HepG2 (cell line): ENCODE data around the gene AGRP. TPM values are rescaled to one million over a fixed set of nuclear protein-coding genes. Genes with fewer than 3 reads are reported as not detected.

Experiments used
- CBX2 ChIP-seq, 2 experiments: fragments of 200-600 bp in 1 of 2; sonication (generic); formaldehyde crosslinking in 1 of 2; IDR thresholded peaks; 2 replicates each; pipeline versions ENCODE4 v1.7.0 to v1.8.1; 2018 to 2022; ENCODE audit warnings: low read depth in 2 of 2, low read length in 1 of 2, mild to moderate bottlenecking in 1 of 2, missing genetic modification reagents in 1 of 2
- DPF2 ChIP-seq: sonication (generic); formaldehyde crosslinking; IDR thresholded peaks from 2 replicates; pipeline ENCODE4 v1.4.0; 2020; ENCODE audit warnings: mild to moderate bottlenecking, low read depth, missing genetic modification reagents, borderline replicate concordance
- HNRNPH1 ChIP-seq: fragments of 200-400 bp; formaldehyde crosslinking; optimal IDR thresholded peaks from 2 replicates; pipeline ENCODE3; 2017; ENCODE audit warnings: mild to moderate bottlenecking, low read depth, low read length
- HNRNPK ChIP-seq: fragments of 200-400 bp; formaldehyde crosslinking; IDR thresholded peaks from 2 replicates; pipeline ENCODE4 v1.6.1; 2018; ENCODE audit warnings: low read length, low read depth, moderate library complexity, mild to moderate bottlenecking; ENCODE audit not compliant: poor library complexity, severe bottlenecking
- HOXA7 ChIP-seq: sonication (generic); formaldehyde crosslinking; IDR thresholded peaks from 2 replicates; pipeline ENCODE4 v1.8.1; 2022; ENCODE audit warnings: mild to moderate bottlenecking, missing genetic modification reagents, moderate library complexity
- POLR2AphosphoS5 ChIP-seq: IDR thresholded peaks from 2 replicates; pipeline ENCODE4 v1.6.1; 2012; ENCODE audit warnings: low read depth, low read length
- RNF2 ChIP-seq: fragments of 450-650 bp; conservative IDR thresholded peaks from 2 replicates; pipeline ENCODE4 v1.6.1; 2016; ENCODE audit warnings: low read depth
- SAP130 ChIP-seq: IDR thresholded peaks from 2 replicates; pipeline ENCODE4 v1.6.1; 2016; ENCODE audit warnings: low read depth
- SRSF9 ChIP-seq: fragments of 200-400 bp; formaldehyde crosslinking; IDR thresholded peaks from 2 replicates; pipeline ENCODE4 v1.6.1; 2018; ENCODE audit warnings: borderline replicate concordance, mild to moderate bottlenecking, low read depth, low read length; ENCODE audit not compliant: insufficient read depth, poor library complexity, severe bottlenecking
- ZBTB40 ChIP-seq, 2 experiments: fragments of 450-650 bp in 1 of 2; sonication (generic) in 1 of 2; formaldehyde crosslinking in 1 of 2; IDR thresholded peaks; 2 replicates each; pipeline versions ENCODE4 v1.6.1 to v1.8.0; 2016 to 2022; ENCODE audit warnings: antibody characterized with exemption in 1 of 2, mild to moderate bottlenecking in 1 of 2, missing genetic modification reagents in 1 of 2
- ZC3H13 ChIP-seq: sonication (generic); formaldehyde crosslinking; IDR thresholded peaks from 2 replicates; pipeline ENCODE4 v1.8.1; 2023; ENCODE audit warnings: mild to moderate bottlenecking, missing genetic modification reagents, moderate library complexity
- ZNF34 ChIP-seq: sonication (generic); formaldehyde crosslinking; IDR thresholded peaks from 2 replicates; pipeline ENCODE4 v1.4.0; 2020; ENCODE audit warnings: mild to moderate bottlenecking, missing genetic modification reagents, borderline replicate concordance
- ZNF567 ChIP-seq: sonication (generic); formaldehyde crosslinking; IDR thresholded peaks from 2 replicates; pipeline ENCODE4 v1.8.1; 2023; ENCODE audit warnings: mild to moderate bottlenecking, missing genetic modification reagents, borderline replicate concordance
- ZNF713 ChIP-seq: sonication (generic); formaldehyde crosslinking; IDR thresholded peaks from 2 replicates; pipeline ENCODE4 v1.4.0; 2020; ENCODE audit warnings: mild to moderate bottlenecking, missing genetic modification reagents
- ZNF761 ChIP-seq: sonication (generic); formaldehyde crosslinking; conservative IDR thresholded peaks from 2 replicates; pipeline ENCODE4 v1.4.0; 2020; ENCODE audit warnings: mild to moderate bottlenecking, missing genetic modification reagents
- ZNF891 ChIP-seq: sonication (generic); formaldehyde crosslinking; IDR thresholded peaks from 2 replicates; pipeline ENCODE4 v1.5.0; 2020; ENCODE audit warnings: mild to moderate bottlenecking, missing genetic modification reagents
- polyA plus RNA-seq, 8 experiments: library from polyadenylated mRNA; depleted of rRNA in 3 of 8; stranded (reverse) in 7 of 8; unstranded in 1 of 8; fragments of >200 nt; fragmentation: Illumina TruSeq in 4 of 8; extraction: Trizol in 4 of 8; gene quantifications; 2 replicates each; pipeline versions ENCODE4 v1.2.1 to v1.2.3, GENCODE V29; 2011 to 2016; ENCODE audit warnings: low read depth in 4 of 8, missing spikeins in 1 of 8, mixed read lengths in 1 of 8; ENCODE audit not compliant: insufficient read depth in 1 of 8
- total RNA-seq, 5 experiments: library from RNA; depleted of rRNA; stranded (reverse); fragments of >200 nt; fragmentation: Illumina TruSeq; extraction: Trizol; gene quantifications; 2 replicates each; pipeline ENCODE4 v1.2.3, GENCODE V29; 2016; ENCODE audit warnings: low read depth in 1 of 5
- TF ChIP-seq, protein P1 (sequence below): sonication (generic); formaldehyde crosslinking; IDR thresholded peaks from 2 replicates; pipeline ENCODE4 v1.5.0; 2020; ENCODE audit warnings: mild to moderate bottlenecking, missing genetic modification reagents

Gene AGRP
- total and polyA plus RNA-seq, 2 of the 13 experiments (the other 11 are each of a cell fraction or from before 2014, with no cell fraction given), result not detected

DNA sequence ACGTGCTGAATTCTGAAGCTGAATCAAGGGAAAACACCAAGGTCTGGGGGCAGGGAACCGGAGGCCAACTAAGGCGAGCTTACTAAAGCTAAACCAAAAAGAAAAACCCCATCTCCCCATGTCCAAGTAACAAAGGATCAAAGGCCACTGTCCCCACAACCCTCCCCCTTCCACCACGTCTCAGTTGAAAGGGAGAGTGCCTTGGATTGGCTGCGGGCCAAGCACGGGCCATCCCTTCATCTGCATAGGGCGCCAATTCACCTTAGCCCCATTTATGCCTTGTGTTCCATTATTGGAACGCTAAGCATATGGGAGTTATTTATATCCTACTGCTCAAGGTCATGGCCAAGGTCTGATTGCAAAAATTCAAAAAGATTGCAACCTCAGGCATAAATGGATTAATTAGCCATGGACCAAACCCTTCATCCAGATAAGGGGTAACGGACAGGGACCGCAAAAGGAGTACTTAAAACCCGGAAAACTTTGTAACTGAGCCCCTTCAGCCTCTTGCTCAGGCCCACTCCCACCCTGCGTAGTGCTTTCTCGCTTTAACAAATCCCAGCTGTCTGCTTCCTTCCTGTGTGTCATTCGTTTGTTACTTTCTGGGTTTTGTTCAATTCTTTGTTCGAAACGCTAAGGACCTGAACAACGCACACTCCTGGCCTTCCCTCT is 1.6 kb downstream of the AGRP start (continued):
- TF ChIP-seq, protein P1, sequence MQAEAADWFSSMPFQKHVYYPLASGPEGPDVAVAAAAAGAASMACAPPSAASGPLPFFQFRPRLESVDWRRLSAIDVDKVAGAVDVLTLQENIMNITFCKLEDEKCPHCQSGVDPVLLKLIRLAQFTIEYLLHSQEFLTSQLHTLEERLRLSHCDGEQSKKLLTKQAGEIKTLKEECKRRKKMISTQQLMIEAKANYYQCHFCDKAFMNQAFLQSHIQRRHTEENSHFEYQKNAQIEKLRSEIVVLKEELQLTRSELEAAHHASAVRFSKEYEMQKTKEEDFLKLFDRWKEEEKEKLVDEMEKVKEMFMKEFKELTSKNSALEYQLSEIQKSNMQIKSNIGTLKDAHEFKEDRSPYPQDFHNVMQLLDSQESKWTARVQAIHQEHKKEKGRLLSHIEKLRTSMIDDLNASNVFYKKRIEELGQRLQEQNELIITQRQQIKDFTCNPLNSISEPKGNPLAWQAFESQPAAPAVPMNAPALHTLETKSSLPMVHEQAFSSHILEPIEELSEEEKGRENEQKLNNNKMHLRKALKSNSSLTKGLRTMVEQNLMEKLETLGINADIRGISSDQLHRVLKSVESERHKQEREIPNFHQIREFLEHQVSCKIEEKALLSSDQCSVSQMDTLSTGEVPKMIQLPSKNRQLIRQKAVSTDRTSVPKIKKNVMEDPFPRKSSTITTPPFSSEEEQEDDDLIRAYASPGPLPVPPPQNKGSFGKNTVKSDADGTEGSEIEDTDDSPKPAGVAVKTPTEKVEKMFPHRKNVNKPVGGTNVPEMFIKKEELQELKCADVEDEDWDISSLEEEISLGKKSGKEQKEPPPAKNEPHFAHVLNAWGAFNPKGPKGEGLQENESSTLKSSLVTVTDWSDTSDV (CRISPR knock-in tag), result no peak
- TF ChIP-seq ZNF761 (CRISPR knock-in tag), result peak; percentile 84; the same call in 1 of the 2 replicates
- TF ChIP-seq CBX2 (IDR thresholded peaks at IDR 0.05; ENCODE audit: low read depth, low read length), result no peak
- TF ChIP-seq CBX2 (CRISPR knock-in tag; IDR thresholded peaks at IDR 0.05; ENCODE audit: low read depth), result 0 out of 2 replicates have a peak, but pooled peaks have one; percentile 4
- 0 out of 2 replicates have a peak, but pooled peaks have one; percentile 3 for TF ChIP-seq RNF2
- TF ChIP-seq HOXA7, result no peak
- TF ChIP-seq ZNF713 (CRISPR knock-in tag), result no peak
- TF ChIP-seq ZBTB40 (IDR thresholded peaks at IDR 0.05), result no peak
- TF ChIP-seq ZBTB40 (CRISPR knock-in tag; IDR thresholded peaks at IDR 0.05), result no peak
- TF ChIP-seq HNRNPH1, result no peak
- TF ChIP-seq ZNF567 (CRISPR knock-in tag), result no peak
- TF ChIP-seq DPF2 (CRISPR knock-in tag), result peak; percentile 44; the same call in 1 of the 2 replicates
- no peak for TF ChIP-seq POLR2AphosphoS5
- TF ChIP-seq SAP130 (CRISPR knock-in tag), result no peak
- TF ChIP-seq ZNF34 (CRISPR knock-in tag), result no peak
- no peak for TF ChIP-seq ZC3H13
- no peak for TF ChIP-seq ZNF891 (CRISPR knock-in tag)
- no peak for TF ChIP-seq SRSF9
- TF ChIP-seq HNRNPK, result no peak
